Activated T-cell treated with anti-CD3 and anti-CD28 coated beads for 1 hour (primary cell): ENCODE data around the gene DOLK.

Source experiments
- DNase-seq: peaks from one replicate; pipeline ENCODE4 v3.0.0-alpha.2; 2020; ENCODE audit warnings: low read depth

DOLK gene

DNA sequence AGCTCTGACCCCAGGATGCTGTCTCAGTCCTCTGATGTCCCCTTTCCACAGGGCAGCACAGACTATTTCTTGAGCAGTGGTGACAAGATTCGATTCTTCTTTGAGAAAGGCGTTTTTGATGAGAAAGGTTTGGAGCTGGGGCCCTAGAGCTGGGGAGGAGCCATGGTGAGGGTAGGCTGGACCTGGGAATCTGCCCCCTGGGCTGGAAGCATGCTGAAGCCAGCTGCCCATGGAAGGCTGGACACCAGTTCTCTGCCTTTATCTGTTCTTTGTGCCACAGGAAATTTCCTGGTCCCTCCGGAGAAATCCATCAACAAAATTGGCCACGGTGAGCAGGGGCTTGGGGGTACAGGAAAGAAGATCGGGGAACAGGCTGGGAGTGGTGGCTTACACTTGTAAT is 13.7 kb downstream of the DOLK start:
- DNase-seq: no peak

DNA sequence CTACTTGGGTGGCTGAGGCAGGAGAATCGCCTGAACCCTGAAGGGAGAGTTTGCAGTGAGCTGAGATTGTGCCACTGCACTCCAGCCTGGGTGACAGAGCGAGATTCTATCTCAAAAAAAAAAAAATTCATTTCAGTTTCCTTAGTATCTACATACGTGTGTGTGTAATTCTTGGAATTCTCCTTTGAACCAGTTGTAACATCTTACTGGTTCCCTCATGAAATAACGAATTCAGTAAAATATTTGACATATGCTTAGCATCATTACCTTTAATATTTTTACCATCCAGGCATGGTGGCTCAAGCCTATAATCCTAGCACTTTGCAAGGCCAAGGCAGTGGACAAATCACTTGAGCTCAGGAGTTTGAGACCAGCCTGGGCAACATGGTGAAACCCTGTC is 17.8 kb downstream of the DOLK start:
- DNase-seq: no peak

DNA sequence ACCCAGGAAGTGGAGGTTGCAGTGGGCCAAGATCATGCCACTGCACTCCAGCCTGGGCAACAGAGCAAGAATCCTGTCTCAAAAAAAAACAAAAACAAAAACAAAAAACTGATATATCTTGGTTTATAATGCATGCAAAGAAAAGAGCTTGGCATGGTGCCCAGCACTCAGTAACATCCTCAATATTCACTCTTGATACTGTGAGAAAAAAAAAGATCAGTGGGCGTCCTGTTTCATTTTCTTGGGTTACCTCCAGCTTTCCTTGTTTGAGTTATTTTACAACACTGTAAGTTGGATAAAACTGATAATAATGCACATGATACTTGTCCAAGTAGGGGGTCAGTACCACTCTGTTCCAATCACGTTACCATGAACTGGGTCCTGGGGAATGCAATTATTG is 18.8 kb downstream of the DOLK start:
- DNase-seq: no peak

GRCh38 chr9:128927731-128928411 is 19.5 kb downstream of the DOLK start:
- DNase-seq: peak; percentile 41

- DNase-seq: no peak
Measured at GRCh38 chr9:128923493-128923883, 23.9 kb downstream of the DOLK start.

- no peak for DNase-seq
Measured at GRCh38 chr9:128921881-128922763, 25.3 kb downstream of the DOLK start.

DNA sequence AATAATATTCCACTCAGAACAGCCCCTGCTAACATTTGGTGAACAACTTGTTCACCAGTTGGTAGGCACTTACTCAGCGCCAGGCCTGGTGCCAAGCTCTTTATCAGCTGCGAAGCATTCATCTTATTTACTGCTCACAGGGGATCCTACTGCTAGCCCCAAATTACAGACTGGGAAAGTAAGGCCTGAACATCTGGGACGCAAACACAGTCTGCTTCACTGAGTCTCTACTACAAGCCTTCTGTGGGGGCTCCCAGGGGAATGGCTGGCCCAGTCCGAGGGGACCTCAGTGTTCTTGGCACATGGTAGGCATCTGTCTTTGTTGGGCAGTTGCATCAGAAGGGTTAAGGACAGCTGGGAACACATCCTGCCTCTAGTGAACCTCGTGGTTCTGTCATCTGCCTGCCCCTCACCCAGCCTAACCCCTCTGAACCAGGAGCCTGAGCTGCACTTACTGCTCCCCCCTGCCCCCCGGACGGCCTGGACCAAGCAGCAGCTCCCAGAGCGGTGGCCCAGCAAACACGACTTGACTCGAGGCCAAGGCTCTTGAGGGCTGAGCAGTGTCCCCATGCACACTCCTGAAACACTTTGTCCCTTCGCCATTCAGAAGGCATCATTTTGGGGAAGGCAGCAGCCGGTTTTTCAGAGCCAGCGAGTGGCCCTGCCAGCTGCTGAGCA is 26.9 kb downstream of the DOLK start, which contains the start of gene PHYHD1:
PHYHD1 (plus strand) TSS at position 602 of the 678 bp plus-strand sequence. CDS start 1,342 bp downstream, outside the sequence.
- DNase-seq: no peak

GRCh38 chr9:128919402-128920089 is 27.9 kb downstream of the DOLK start:
- no peak for DNase-seq

GRCh38 chr9:128918921-128919320 is 28.5 kb downstream of the DOLK start:
- DNase-seq: no peak

DNA sequence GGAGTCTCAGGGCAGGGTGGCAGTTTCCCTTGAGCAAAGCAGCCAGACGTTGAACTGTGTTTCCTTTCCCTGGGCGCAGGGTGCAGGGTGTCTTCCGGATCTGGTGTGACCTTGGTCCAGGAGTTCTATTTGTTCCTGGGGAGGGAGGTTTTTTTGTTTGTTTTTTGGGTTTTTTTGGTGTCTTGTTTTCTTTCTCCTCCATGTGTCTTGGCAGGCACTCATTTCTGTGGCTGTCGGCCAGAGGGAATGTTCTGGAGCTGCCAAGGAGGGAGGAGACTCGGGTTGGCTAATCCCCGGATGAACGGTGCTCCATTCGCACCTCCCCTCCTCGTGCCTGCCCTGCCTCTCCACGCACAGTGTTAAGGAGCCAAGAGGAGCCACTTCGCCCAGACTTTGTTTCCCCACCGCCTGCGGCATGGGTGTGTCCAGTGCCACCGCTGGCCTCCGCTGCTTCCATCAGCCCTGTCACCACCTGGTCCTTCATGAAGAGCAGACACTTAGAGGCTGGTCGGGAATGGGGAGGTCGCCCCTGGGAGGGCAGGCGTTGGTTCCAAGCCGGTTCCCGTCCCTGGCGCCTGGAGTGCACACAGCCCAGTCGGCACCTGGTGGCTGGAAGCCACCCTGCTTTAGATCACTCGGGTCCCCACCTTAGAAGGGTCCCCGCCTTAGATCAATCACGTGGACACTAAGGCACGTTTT is 30.1 kb downstream of the DOLK start:
- DNase-seq: no peak

DNA sequence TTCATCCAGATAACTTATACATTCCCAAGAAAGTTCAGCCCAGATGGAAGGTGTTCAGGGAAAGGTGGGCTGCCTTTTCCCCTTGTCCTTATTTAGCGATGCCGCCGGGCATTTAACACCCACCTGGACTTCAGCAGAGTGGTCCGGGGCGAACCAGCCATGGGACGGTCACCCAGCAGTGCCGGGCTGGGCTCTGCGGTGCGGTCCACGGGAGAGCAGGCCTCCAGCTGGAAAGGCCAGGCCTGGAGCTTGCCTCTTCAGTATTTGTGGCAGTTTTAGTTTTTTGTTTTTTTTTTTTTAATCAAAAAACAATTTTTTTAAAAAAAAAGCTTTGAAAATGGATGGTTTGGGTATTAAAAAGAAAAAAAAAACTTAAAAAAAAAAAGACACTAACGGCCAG is 30.7 kb downstream of the DOLK start:
- DNase-seq: no peak

GRCh38 chr9:128916204-128916603 is 31.2 kb downstream of the DOLK start:
- DNase-seq: no peak

- no peak for DNase-seq
Measured at GRCh38 chr9:128913995-128914772, 33.2 kb downstream of the DOLK start.

GRCh38 chr9:128913048-128913900 is 34.1 kb downstream of the DOLK start:
- no peak for DNase-seq

GRCh38 chr9:128912270-128912853 is 35.0 kb downstream of the DOLK start:
- no peak for DNase-seq

DNA sequence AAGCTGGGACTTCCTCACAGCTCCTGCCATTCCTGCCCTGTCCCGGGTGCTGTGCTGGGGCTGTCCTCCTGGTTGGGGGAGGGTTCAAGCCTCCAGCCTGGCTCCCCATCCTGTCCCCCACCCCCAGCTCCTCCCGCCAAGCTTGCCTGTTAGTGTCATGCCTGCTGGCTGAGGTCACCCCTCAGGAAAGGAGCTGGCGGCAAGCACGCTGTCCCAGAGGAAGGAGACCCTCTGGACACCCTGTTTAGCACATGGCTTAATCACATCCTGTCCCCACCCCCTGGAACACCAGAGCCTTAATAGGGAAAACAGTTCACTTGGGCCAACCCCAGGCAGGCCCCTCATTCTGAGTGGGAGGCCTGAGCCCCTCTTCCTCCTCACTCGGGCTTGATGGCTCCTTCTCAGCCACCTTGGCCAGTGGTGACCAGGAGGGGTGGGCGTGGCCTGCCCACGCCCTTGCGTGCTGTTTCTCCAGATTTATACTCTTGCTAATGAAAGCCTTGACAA is 35.8 kb downstream of the DOLK start:
- DNase-seq: no peak

DNA sequence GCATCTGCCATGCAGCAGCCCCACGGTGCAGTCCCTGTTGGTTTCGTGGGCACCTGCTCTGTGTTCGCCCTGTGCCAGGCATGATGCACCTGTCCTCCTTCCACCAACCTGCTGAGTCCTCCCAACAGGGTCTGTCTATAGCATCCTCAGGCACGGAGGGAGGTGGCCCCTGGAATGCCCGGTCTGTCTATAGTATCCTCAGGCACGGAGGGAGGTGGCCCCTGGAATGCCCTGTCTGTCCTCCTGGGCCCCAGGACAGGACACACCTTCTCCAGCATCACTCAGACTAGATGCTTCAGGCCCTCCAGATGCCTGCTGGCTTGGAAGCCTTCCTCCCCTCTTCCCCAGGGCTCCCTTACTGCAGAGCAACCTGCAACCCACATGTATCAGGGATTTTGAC is 36.5 kb downstream of the DOLK start:
- DNase-seq: no peak

GRCh38 chr9:128909859-128910258 is 37.5 kb downstream of the DOLK start:
- no peak for DNase-seq

GRCh38 chr9:128908372-128908771 is 39.0 kb downstream of the DOLK start:
- no peak for DNase-seq
